Subcutaneous abdominal adipose tissue (tissue), 5 donors: ENCODE results near the gene EVI5.

Experiments used
- H3K27ac ChIP-seq: one replicate; pipeline ENCODE4 v1.7.0; 2013; ENCODE audit warnings: low read depth, mild to moderate bottlenecking, inconsistent platforms, low read length, moderate library complexity
- H3K27me3 ChIP-seq, 5 donors: one replicate each; pipeline ENCODE4 v1.7.0; 2013; ENCODE audit warnings: low read length in 5 of 5, inconsistent platforms in 1 of 5; ENCODE audit not compliant: control insufficient read depth in 5 of 5, insufficient read depth in 4 of 5
- H3K36me3 ChIP-seq, 5 donors: one replicate each; pipeline ENCODE4 v1.7.0; 2013; ENCODE audit warnings: low read length in 5 of 5; ENCODE audit not compliant: control insufficient read depth in 5 of 5, insufficient read depth in 5 of 5
- H3K4me1 ChIP-seq, 5 donors: one replicate each; pipeline ENCODE4 v1.7.0; 2013; ENCODE audit warnings: low read length in 5 of 5, mild to moderate bottlenecking in 3 of 5, moderate library complexity in 1 of 5; ENCODE audit not compliant: control insufficient read depth in 5 of 5, insufficient read depth in 5 of 5
- H3K4me3 ChIP-seq, 5 donors: one replicate each; pipeline ENCODE4 v1.7.0; 2013; ENCODE audit warnings: low read length in 5 of 5, low read depth in 1 of 5
- H3K9ac ChIP-seq, 5 donors: one replicate each; pipeline ENCODE4 v1.7.0; 2013; ENCODE audit warnings: low read length in 5 of 5, mild to moderate bottlenecking in 4 of 5, moderate library complexity in 3 of 5
- H3K9me3 ChIP-seq, 5 donors: one replicate each; pipeline ENCODE4 v1.7.0; 2013; ENCODE audit warnings: low read length in 5 of 5; ENCODE audit not compliant: control insufficient read depth in 5 of 5
- donor health status: healthy.
- donor health status: healthy.
- donor health status: healthy.
- donor health status: healthy.
- donor health status: healthy.

The EVI5 gene

GRCh38 chr1:92482665-92483609, 302.0 kb downstream of the EVI5 start:
- Histone ChIP-seq H3K9me3 (no peaks in the 10 kb centered on the region), H3K4me3 (peak overlapping the region; percentile 36 to 73 (median 63)), H3K4me1 (peaks cover 2 to 66% (median 59%) of the 10 kb centered on the region in 5 donors), H3K27me3 (peaks cover 33 to 65% (median 53%) of the 10 kb centered on the region in 5 donors), H3K27ac (no peak overlapping the region), H3K9ac (peak overlapping the region in 2 of 5 donors; percentile 31 to 55), H3K36me3 (no peaks in the 10 kb centered on the region)

- Histone ChIP-seq H3K4me3 (peak overlapping the region; percentile 36 to 73 (median 63)), H3K4me1 (peaks cover 2 to 66% (median 59%) of the 10 kb centered on the region in 5 donors), H3K9ac (peak overlapping the region in 1 of 5 donors; percentile 31), H3K36me3 (no peaks in the 10 kb centered on the region), H3K27ac (no peak overlapping the region), H3K9me3 (no peaks in the 10 kb centered on the region), H3K27me3 (peaks cover 33 to 63% (median 53%) of the 10 kb centered on the region in 5 donors)
These were observed 302.8 kb downstream of the EVI5 start for GRCh38 chr1:92481971-92482664.

- Histone ChIP-seq H3K4me3 (peak overlapping the region in 4 of 5 donors; percentile 35 to 73 (median 54)), H3K36me3 (no peaks in the 10 kb centered on the region), H3K27ac (no peak overlapping the region), H3K4me1 (peaks cover 2 to 61% (median 55%) of the 10 kb centered on the region in 5 donors), H3K9me3 (no peaks in the 10 kb centered on the region), H3K27me3 (peaks cover 33 to 59% (median 53%) of the 10 kb centered on the region in 5 donors), H3K9ac (no peak overlapping the region)
These were observed 303.3 kb downstream of the EVI5 start for GRCh38 chr1:92481599-92481925.

GRCh38 chr1:92480813-92481598, 303.9 kb downstream of the EVI5 start:
- peaks cover 33 to 58% (median 53%) of the 10 kb centered on the region in 5 donors for H3K27me3 ChIP-seq
- H3K27ac ChIP-seq, result no peak overlapping the region
- peak overlapping the region in 4 of 5 donors; percentile 14 to 47 (median 40) for H3K4me3 ChIP-seq
- no peaks in the 10 kb centered on the region for H3K9me3 ChIP-seq
- H3K4me1 ChIP-seq, result peaks cover 2 to 62% (median 53%) of the 10 kb centered on the region in 5 donors
- H3K36me3 ChIP-seq, result no peaks in the 10 kb centered on the region
- H3K9ac ChIP-seq, result no peak overlapping the region

- Histone ChIP-seq H3K4me3 (peak overlapping the region in 1 of 5 donors; percentile 37), H3K4me1 (peaks cover 2 to 57% (median 46%) of the 10 kb centered on the region in 5 donors), H3K27ac (no peak overlapping the region), H3K9me3 (no peaks in the 10 kb centered on the region), H3K9ac (no peak overlapping the region), H3K36me3 (no peaks in the 10 kb centered on the region), H3K27me3 (peaks cover 30 to 51% (median 51%) of the 10 kb centered on the region in 5 donors)
These were observed 304.6 kb downstream of the EVI5 start for GRCh38 chr1:92480200-92480812.

- Histone ChIP-seq H3K27ac (no peak overlapping the region), H3K4me1 (peaks cover under 1 to 50% (median 39%) of the 10 kb centered on the region in 5 donors), H3K9me3 (no peaks in the 10 kb centered on the region), H3K4me3 (no peak overlapping the region), H3K9ac (no peak overlapping the region), H3K27me3 (peaks cover 23 to 44% (median 43%) of the 10 kb centered on the region in 5 donors), H3K36me3 (no peaks in the 10 kb centered on the region)
These were observed 305.3 kb downstream of the EVI5 start for GRCh38 chr1:92479587-92479986.

- peaks cover 17 to 32% (median 31%) of the 10 kb centered on the region in 5 donors for H3K27me3 ChIP-seq
- H3K27ac ChIP-seq, result no peak overlapping the region
These were observed 306.5 kb downstream of the EVI5 start for GRCh38 chr1:92478393-92478792.

GRCh38 chr1:92476071-92476631, 308.8 kb downstream of the EVI5 start:
- Histone ChIP-seq H3K36me3 (no peaks in the 10 kb centered on the region), H3K27ac (no peak overlapping the region), H3K9ac (no peak overlapping the region), H3K4me1 (peaks cover 0 to 15% (median 4%) of the 10 kb centered on the region in 5 donors), H3K9me3 (no peaks in the 10 kb centered on the region), H3K27me3 (peaks cover 7 to 12% (median 9%) of the 10 kb centered on the region in 5 donors), H3K4me3 (no peak overlapping the region)

More at GRCh38 chr1:92478393-92478792, 306.5 kb downstream of the EVI5 start:
- H3K4me1 ChIP-seq, result peaks cover 0 to 38% (median 27%) of the 10 kb centered on the region in 5 donors
- H3K9me3 ChIP-seq, result no peaks in the 10 kb centered on the region
- H3K4me3 ChIP-seq, result no peak overlapping the region
- no peaks in the 10 kb centered on the region for H3K36me3 ChIP-seq
- H3K9ac ChIP-seq, result no peak overlapping the region

- Histone ChIP-seq H3K27me3 (peaks cover 0 to 3% (median 1%) of the 10 kb centered on the region in 5 donors), H3K9ac (no peak overlapping the region), H3K36me3 (no peaks in the 10 kb centered on the region), H3K4me1 (peaks cover 0 to 7% (median 0%) of the 10 kb centered on the region in 5 donors), H3K9me3 (no peaks in the 10 kb centered on the region), H3K4me3 (no peak overlapping the region), H3K27ac (no peak overlapping the region)
These were observed 309.9 kb downstream of the EVI5 start for GRCh38 chr1:92475029-92475428.
